Measurements from ENCODE around the gene PLPP1. TPM values are rescaled to one million over a fixed set of nuclear protein-coding genes. Genes with fewer than 3 reads are reported as not detected.

PLPP1 gene
- total RNA-seq, 1 experiment from 2014 or later, result 20.2 TPM

DNA sequence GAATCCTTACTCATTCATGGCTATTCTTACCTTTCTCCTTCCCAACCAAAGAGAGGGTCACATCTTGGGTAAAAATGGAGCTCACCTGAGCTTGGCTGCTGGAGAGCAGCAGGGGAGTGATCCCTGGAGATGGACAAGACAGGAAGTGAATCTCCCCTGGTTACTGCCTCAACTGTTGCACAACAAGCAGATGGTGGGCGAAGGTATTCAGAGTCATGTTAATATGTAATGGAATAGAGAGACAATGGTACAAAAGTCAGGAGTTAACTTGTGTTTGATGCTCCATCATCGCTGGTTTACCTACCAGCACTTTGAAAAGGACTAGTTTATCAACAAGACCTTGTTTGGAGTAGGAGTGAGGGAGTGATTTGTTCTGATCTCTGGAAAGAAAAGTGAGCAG is 13.0 kb upstream of the PLPP1 start:
- intact Hi-C loops (cut with micrococcal nuclease; ENCODE audit: unreplicated experiment), result loop anchor here (5.0 kb wide), 2 partner anchors 140 to 145 kb away; no protein-coding TSS in a partner anchor
- no peak for DNase-seq
- BruUV-seq (replicated peaks), result no TSS peak
- CTCF ChIA-PET, result no interaction called here
- H3K4me3 Mint-ChIP-seq (ENCODE audit: low read depth, unreplicated experiment), result no peak overlapping the region
- H3K27ac Mint-ChIP-seq (ENCODE audit: unreplicated experiment), result no peak overlapping the region
- no peaks in the 10 kb centered on the region for H3K36me3 Mint-ChIP-seq (ENCODE audit: insufficient read depth, unreplicated experiment)
- no peaks in the 10 kb centered on the region for H3K4me1 Mint-ChIP-seq (ENCODE audit: low read depth, unreplicated experiment)
- H3K27me3 Mint-ChIP-seq (ENCODE audit: unreplicated experiment), result no peaks in the 10 kb centered on the region
- TF ChIP-seq, protein P1, sequence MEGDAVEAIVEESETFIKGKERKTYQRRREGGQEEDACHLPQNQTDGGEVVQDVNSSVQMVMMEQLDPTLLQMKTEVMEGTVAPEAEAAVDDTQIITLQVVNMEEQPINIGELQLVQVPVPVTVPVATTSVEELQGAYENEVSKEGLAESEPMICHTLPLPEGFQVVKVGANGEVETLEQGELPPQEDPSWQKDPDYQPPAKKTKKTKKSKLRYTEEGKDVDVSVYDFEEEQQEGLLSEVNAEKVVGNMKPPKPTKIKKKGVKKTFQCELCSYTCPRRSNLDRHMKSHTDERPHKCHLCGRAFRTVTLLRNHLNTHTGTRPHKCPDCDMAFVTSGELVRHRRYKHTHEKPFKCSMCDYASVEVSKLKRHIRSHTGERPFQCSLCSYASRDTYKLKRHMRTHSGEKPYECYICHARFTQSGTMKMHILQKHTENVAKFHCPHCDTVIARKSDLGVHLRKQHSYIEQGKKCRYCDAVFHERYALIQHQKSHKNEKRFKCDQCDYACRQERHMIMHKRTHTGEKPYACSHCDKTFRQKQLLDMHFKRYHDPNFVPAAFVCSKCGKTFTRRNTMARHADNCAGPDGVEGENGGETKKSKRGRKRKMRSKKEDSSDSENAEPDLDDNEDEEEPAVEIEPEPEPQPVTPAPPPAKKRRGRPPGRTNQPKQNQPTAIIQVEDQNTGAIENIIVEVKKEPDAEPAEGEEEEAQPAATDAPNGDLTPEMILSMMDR (IDR thresholded peaks at IDR 0.05; ENCODE audit: unreplicated experiment), result no peak
- H3K9me3 Mint-ChIP-seq (ENCODE audit: low read depth, unreplicated experiment), result no peaks in the 10 kb centered on the region

DNA sequence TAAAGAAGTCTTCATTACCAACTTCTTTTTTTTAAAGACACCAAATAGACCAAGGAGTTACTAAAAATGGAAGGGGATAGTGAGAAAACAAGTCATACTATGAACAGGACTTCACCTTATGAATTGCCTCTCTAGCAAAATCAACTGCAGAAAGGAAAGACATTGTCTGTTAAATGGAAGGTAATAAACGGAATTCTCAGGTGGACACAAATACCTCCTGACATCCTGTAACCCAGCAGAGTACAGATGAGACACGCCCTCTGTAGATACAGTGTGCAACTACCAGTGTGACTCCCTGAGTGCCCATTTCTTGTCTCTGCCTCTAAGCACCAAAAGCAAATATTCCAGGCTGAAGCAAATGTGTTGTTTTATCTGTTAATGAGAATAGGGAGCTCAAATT is 12.2 kb upstream of the PLPP1 start:
- CTCF ChIA-PET, result no interaction called here
- no peaks in the 10 kb centered on the region for H3K27me3 Mint-ChIP-seq (ENCODE audit: unreplicated experiment)
- intact Hi-C loops (cut with micrococcal nuclease; ENCODE audit: unreplicated experiment), result loop anchor here (5.0 kb wide), 2 partner anchors 140 to 145 kb away; no protein-coding TSS in a partner anchor
- no peak overlapping the region for H3K4me3 Mint-ChIP-seq (ENCODE audit: low read depth, unreplicated experiment)
- no peaks in the 10 kb centered on the region for H3K36me3 Mint-ChIP-seq (ENCODE audit: insufficient read depth, unreplicated experiment)
- H3K9me3 Mint-ChIP-seq (ENCODE audit: low read depth, unreplicated experiment), result no peaks in the 10 kb centered on the region
- DNase-seq, result peak; percentile 19
- H3K4me1 Mint-ChIP-seq (ENCODE audit: low read depth, unreplicated experiment), result no peaks in the 10 kb centered on the region
- no peak overlapping the region for H3K27ac Mint-ChIP-seq (ENCODE audit: unreplicated experiment)
- BruUV-seq (replicated peaks), result no TSS peak
- TF ChIP-seq, protein P1 (IDR thresholded peaks at IDR 0.05; ENCODE audit: unreplicated experiment), result no peak

DNA sequence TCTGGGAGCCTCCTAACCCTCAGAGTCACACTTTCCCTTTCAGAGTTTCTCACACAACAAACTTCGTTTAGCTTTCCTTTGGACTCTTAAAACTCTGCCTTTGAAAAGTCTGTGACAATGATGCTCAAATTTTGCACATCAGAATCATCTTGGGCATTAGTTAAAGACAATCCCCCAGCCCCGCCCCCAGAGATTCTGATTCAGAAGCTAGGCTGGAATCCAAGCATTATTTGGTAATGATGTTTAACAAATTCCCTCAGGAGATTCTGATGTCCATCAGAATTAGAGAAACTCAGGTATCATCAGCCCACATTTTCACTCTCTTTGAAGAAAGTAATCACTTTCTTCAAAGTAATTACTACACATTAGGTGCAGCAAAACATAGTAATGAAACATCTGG is 9.6 kb upstream of the PLPP1 start:
- Mint-ChIP-seq H3K27me3 (ENCODE audit: unreplicated experiment) (no peaks in the 10 kb centered on the region), H3K36me3 (ENCODE audit: insufficient read depth, unreplicated experiment) (no peaks in the 10 kb centered on the region), H3K9me3 (ENCODE audit: low read depth, unreplicated experiment) (no peaks in the 10 kb centered on the region), H3K4me3 (ENCODE audit: low read depth, unreplicated experiment) (no peak overlapping the region), H3K27ac (ENCODE audit: unreplicated experiment) (no peak overlapping the region), H3K4me1 (ENCODE audit: low read depth, unreplicated experiment) (no peaks in the 10 kb centered on the region)
- intact Hi-C loops (cut with micrococcal nuclease; ENCODE audit: unreplicated experiment), result no loop called here
- CTCF ChIA-PET, result no interaction called here
- DNase-seq, result no peak
- TF ChIP-seq, protein P1 (IDR thresholded peaks at IDR 0.05; ENCODE audit: unreplicated experiment), result no peak
- BruUV-seq (replicated peaks), result no TSS peak

DNA sequence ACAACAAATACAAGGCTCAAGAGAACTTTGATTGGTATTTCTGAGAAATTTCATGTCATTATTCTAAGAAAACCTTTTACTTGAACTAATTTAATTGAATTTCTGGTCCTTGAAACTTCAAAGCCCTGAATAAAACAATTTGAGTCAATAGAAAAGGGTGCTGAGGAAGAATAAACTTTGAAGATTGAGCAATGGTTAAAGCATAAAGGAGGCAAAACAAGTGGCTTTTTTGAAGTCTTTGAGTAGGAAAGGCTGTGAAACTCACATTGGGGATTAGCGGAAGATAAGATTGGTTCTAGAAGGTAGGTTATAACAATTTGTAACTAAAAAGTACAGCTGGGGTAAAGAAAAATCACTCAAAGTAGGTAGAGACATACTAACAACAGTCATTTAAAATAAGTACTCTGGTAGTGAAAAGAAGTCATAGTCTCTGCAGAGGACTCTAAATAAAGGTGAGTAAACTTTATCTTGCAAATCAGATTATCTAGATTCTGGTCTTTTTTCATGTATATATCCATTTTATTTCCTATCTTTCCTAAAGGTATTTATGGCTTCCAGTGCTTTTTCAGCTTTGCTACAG is 6.4 kb upstream of the PLPP1 start:
- Mint-ChIP-seq H3K4me1 (ENCODE audit: low read depth, unreplicated experiment) (no peaks in the 10 kb centered on the region), H3K27ac (ENCODE audit: unreplicated experiment) (no peak overlapping the region), H3K36me3 (ENCODE audit: insufficient read depth, unreplicated experiment) (no peaks in the 10 kb centered on the region), H3K27me3 (ENCODE audit: unreplicated experiment) (no peaks in the 10 kb centered on the region), H3K4me3 (ENCODE audit: low read depth, unreplicated experiment) (no peak overlapping the region), H3K9me3 (ENCODE audit: low read depth, unreplicated experiment) (no peaks in the 10 kb centered on the region)
- DNase-seq, result no peak
- no TSS peak for BruUV-seq (replicated peaks)
- TF ChIP-seq, protein P1 (IDR thresholded peaks at IDR 0.05; ENCODE audit: unreplicated experiment), result no peak
- CTCF ChIA-PET, result no interaction called here
- intact Hi-C loops (cut with micrococcal nuclease; ENCODE audit: unreplicated experiment), result no loop called here
